A549 (cell line): ENCODE measurements around the gene ARHGEF3.

Source experiments
- CEBPB ChIP-seq, 2 experiments: fragments of >200 bp in 1 of 2; sonication (Bioruptor Twin) in 1 of 2; formaldehyde crosslinking in 1 of 2; IDR thresholded peaks; 2 replicates each; pipeline ENCODE4 v1.6.1; 2012 to 2016
- CTCF ChIP-seq: fragments of >200 bp; sonication (Bioruptor Twin); formaldehyde crosslinking; IDR thresholded peaks from 3 replicates; pipeline ENCODE4 v1.5.1; 2016
- EP300 ChIP-seq, 2 experiments: fragments of >200 bp; sonication (Bioruptor Twin); formaldehyde crosslinking; IDR thresholded peaks; 2 replicates in 1 of 2; 3 replicates in 1 of 2; pipeline ENCODE4 v1.6.1; 2016 to 2017
- HOXA7 ChIP-seq: fragments of 250-450 bp; sonication (Bioruptor Pico); IDR thresholded peaks from 2 replicates; pipeline ENCODE4 v1.5.0; 2020; ENCODE audit warnings: mild to moderate bottlenecking, moderate library complexity
- KDM1A ChIP-seq: fragments of 200-600 bp; sonication (generic); IDR thresholded peaks from 2 replicates; pipeline ENCODE4 v1.6.1; 2016; ENCODE audit warnings: low read depth, mild to moderate bottlenecking
- MAX ChIP-seq: IDR thresholded peaks from 2 replicates; pipeline ENCODE4 v1.6.1; 2012
- NR3C1 ChIP-seq: fragments of >200 bp; sonication (Bioruptor Twin); formaldehyde crosslinking; IDR thresholded peaks from 3 replicates; pipeline ENCODE4 v1.6.1; 2017
- PBX3 ChIP-seq: IDR thresholded peaks from 2 replicates; pipeline ENCODE4 v1.6.1; 2012
- POLR2A ChIP-seq: IDR thresholded peaks from 2 replicates; pipeline ENCODE4 v1.6.1; 2012; ENCODE audit warnings: mild to moderate bottlenecking, low read length
- RFX5 ChIP-seq: fragments of 450-650 bp; IDR thresholded peaks from 2 replicates; pipeline ENCODE4 v1.7.1; 2014; ENCODE audit warnings: antibody characterized with exemption, mild to moderate bottlenecking, moderate library complexity

GRCh38 chr3:56700151-56700550, 101.6 kb downstream of the ARHGEF3 start:
- TF ChIP-seq HOXA7 (no peak), PBX3 (no peak), MAX (no peak), POLR2A (no peak), EP300 (IDR thresholded peaks at IDR 0.05) (no peak), CTCF (no peak), KDM1A (no peak), RFX5 (no peak), NR3C1 (no peak), CEBPB (IDR thresholded peaks at IDR 0.05) (no peak)
